OCI-LY3 (cell line): ENCODE results near the gene TMEM11.

Source experiments
- CTCF ChIP-seq: fragments of 200-600, 300-600 bp; sonication (generic); IDR thresholded peaks from 2 replicates; pipeline ENCODE4 v1.5.1; 2014; ENCODE audit warnings: antibody characterized with exemption, low read length, low read depth
- EZH2phosphoT487 ChIP-seq: fragments of 200-600 bp; shearing (Covaris generic); IDR thresholded peaks from 2 replicates; pipeline ENCODE4 v1.6.1; 2018; ENCODE audit warnings: antibody characterized with exemption, mixed run types, low read depth

DNA sequence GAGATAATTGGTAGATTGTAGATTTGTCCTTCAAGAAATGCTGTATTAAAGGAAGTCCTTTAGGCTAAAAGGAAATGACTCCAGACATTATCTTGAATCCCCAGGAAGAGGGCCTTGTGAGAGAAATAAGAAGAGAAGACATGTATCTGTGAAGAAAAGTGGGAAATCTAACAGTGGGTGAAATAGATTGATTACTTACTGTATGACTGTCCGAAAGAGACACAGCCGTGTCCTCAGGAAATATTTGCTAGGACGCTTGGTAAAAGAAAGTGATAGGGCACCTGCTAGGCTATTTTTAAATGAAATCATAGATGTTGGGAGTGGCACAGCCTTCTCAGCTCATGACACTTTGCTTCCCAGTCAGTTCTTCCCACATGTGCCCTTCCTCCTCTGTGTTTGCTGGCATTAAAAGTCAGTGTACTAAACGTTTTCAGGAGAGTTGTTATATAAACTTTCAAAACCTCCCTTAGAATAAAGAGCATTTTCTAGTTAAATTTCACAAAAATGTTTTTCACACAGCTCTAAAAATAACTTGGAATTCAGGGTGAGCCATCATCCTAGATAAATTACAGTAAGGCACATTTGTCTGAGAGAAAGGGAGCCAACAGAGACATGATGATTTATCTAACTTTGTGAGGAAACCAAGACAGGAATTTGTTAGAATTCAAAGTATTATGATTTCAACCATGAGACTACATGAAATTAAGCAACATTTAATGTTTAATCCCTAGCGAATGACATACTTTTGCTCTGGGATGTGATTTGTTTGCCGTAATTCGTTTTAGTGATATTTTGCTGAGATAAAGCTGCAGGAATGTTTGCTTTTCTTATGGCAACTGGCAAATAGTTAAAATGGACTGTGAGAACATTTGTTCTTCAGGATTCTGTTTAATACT is 52.2 kb downstream of the TMEM11 start:
- no peak for TF ChIP-seq CTCF
- TF ChIP-seq EZH2phosphoT487 = no peak
